Measurements from ENCODE around the gene PKD1.

PKD1 gene

GRCh38 chr16:2077016-2077415 is 58.7 kb downstream of the PKD1 start:
- DNase-seq (ENCODE audit: low read depth), result no peak
- TF ChIP-seq CTCF (IDR thresholded peaks at IDR 0.05; ENCODE audit: low read depth, low read length) (no peak), MYC (IDR thresholded peaks at IDR 0.05; ENCODE audit: low read depth, low read length) (no peak), MAX (IDR thresholded peaks at IDR 0.05; ENCODE audit: low read depth, low read length) (no peak), POLR2A (IDR thresholded peaks at IDR 0.05; ENCODE audit: extremely low read depth, insufficient read length) (no peak)
- no peak overlapping the region for H3K4me3 ChIP-seq (ENCODE audit: low read depth, low read length)

GRCh38 chr16:2076072-2076865 is 59.4 kb downstream of the PKD1 start:
- no peak for TF ChIP-seq POLR2A (IDR thresholded peaks at IDR 0.05; ENCODE audit: extremely low read depth, insufficient read length)
- no peak for TF ChIP-seq CTCF (IDR thresholded peaks at IDR 0.05; ENCODE audit: low read depth, low read length)
- TF ChIP-seq MYC (IDR thresholded peaks at IDR 0.05; ENCODE audit: low read depth, low read length), result no peak
- no peak for TF ChIP-seq MAX (IDR thresholded peaks at IDR 0.05; ENCODE audit: low read depth, low read length)
- H3K4me3 ChIP-seq (ENCODE audit: low read depth, low read length), result no peak overlapping the region
- no peak for DNase-seq (ENCODE audit: low read depth)

GRCh38 chr16:2075631-2076030 is 60.1 kb downstream of the PKD1 start:
- no peak for DNase-seq (ENCODE audit: low read depth)
- TF ChIP-seq CTCF (IDR thresholded peaks at IDR 0.05; ENCODE audit: low read depth, low read length), result no peak
- no peak for TF ChIP-seq MYC (IDR thresholded peaks at IDR 0.05; ENCODE audit: low read depth, low read length)
- TF ChIP-seq POLR2A (IDR thresholded peaks at IDR 0.05; ENCODE audit: extremely low read depth, insufficient read length), result no peak
- no peak for TF ChIP-seq MAX (IDR thresholded peaks at IDR 0.05; ENCODE audit: low read depth, low read length)
- no peak overlapping the region for H3K4me3 ChIP-seq (ENCODE audit: low read depth, low read length)

- H3K4me3 ChIP-seq (ENCODE audit: low read depth, low read length), result no peak overlapping the region
- TF ChIP-seq MAX (IDR thresholded peaks at IDR 0.05; ENCODE audit: low read depth, low read length) (no peak), POLR2A (IDR thresholded peaks at IDR 0.05; ENCODE audit: extremely low read depth, insufficient read length) (no peak), CTCF (IDR thresholded peaks at IDR 0.05; ENCODE audit: low read depth, low read length) (no peak), MYC (IDR thresholded peaks at IDR 0.05; ENCODE audit: low read depth, low read length) (no peak)
- no peak for DNase-seq (ENCODE audit: low read depth)
Measured at GRCh38 chr16:2074071-2074470, 61.6 kb downstream of the PKD1 start.

- DNase-seq (ENCODE audit: low read depth), result no peak
- TF ChIP-seq MYC (IDR thresholded peaks at IDR 0.05; ENCODE audit: low read depth, low read length) (no peak), POLR2A (IDR thresholded peaks at IDR 0.05; ENCODE audit: extremely low read depth, insufficient read length) (no peak), MAX (IDR thresholded peaks at IDR 0.05; ENCODE audit: low read depth, low read length) (no peak), CTCF (IDR thresholded peaks at IDR 0.05; ENCODE audit: low read depth, low read length) (no peak)
- H3K4me3 ChIP-seq (ENCODE audit: low read depth, low read length), result no peak overlapping the region
Measured at GRCh38 chr16:2072926-2073325, 62.8 kb downstream of the PKD1 start.

Measured in NB4 (cell line).